Endothelial cell of umbilical vein (primary cell): ENCODE measurements around the gene FXYD6.

ENCODE experiments used
- EZH2 ChIP-seq: IDR thresholded peaks from 2 replicates; pipeline ENCODE4 v1.6.1; 2012; ENCODE audit warnings: borderline replicate concordance, low read depth, mild to moderate bottlenecking, moderate library complexity, low read length, inconsistent platforms; ENCODE audit not compliant: severe bottlenecking
- MYC ChIP-seq: IDR thresholded peaks from one replicate; pipeline ENCODE4 v1.6.1; 2011; ENCODE audit warnings: mild to moderate bottlenecking, low read depth, low read length
- POLR2A ChIP-seq: IDR thresholded peaks from 2 replicates; pipeline ENCODE4 v1.6.1; 2012; ENCODE audit warnings: low read depth, mild to moderate bottlenecking, control low read depth, low read length
- POLR2AphosphoS5 ChIP-seq: IDR thresholded peaks from 2 replicates; pipeline ENCODE4 v1.6.1; 2012; ENCODE audit warnings: low read depth, mild to moderate bottlenecking, control low read depth, low read length, moderate library complexity; ENCODE audit not compliant: insufficient read depth
- TF ChIP-seq, protein P1 (sequence below), 2 donors: IDR thresholded peaks; 1 replicate in 1 of 2; 2 replicates in 1 of 2; pipeline ENCODE4 v1.5.1; 2011; ENCODE audit warnings: low read length in 2 of 2, mild to moderate bottlenecking in 2 of 2, moderate library complexity in 2 of 2, control low read depth in 1 of 2, inconsistent platforms in 1 of 2, low read depth in 1 of 2; ENCODE audit not compliant: insufficient read depth in 1 of 2; ENCODE audit errors: extremely low read depth in 1 of 2
- TF ChIP-seq, protein P2 (sequence below): IDR thresholded peaks from 2 replicates; pipeline ENCODE4 v1.6.1; 2011; ENCODE audit not compliant: insufficient read depth, insufficient read length

DNA sequence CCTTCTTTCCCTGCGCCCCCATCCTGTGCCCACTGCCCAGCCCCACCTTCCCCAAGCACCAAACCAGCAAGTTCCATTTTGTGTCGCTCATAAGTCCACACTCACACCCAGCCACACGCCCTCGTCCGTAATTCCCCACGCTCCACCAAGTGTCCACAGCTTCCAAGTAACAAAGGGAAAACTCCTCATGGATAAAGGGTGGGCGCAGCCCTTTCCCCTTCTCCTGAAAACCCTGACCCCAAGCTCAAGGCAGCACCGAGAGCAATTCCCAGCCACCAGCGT, 458 bp downstream of the FXYD6 start:
- TF ChIP-seq MYC = no peak
- TF ChIP-seq, protein P1, sequence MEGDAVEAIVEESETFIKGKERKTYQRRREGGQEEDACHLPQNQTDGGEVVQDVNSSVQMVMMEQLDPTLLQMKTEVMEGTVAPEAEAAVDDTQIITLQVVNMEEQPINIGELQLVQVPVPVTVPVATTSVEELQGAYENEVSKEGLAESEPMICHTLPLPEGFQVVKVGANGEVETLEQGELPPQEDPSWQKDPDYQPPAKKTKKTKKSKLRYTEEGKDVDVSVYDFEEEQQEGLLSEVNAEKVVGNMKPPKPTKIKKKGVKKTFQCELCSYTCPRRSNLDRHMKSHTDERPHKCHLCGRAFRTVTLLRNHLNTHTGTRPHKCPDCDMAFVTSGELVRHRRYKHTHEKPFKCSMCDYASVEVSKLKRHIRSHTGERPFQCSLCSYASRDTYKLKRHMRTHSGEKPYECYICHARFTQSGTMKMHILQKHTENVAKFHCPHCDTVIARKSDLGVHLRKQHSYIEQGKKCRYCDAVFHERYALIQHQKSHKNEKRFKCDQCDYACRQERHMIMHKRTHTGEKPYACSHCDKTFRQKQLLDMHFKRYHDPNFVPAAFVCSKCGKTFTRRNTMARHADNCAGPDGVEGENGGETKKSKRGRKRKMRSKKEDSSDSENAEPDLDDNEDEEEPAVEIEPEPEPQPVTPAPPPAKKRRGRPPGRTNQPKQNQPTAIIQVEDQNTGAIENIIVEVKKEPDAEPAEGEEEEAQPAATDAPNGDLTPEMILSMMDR (IDR thresholded peaks at IDR 0.05; ENCODE audit: extremely low read depth in 1 of 2, insufficient read depth in 1 of 2, low read depth in 1 of 2, low read length in 2 of 2) = no peak
- no peak for TF ChIP-seq POLR2A
- no peak for TF ChIP-seq EZH2
- TF ChIP-seq POLR2AphosphoS5 = no peak
- TF ChIP-seq, protein P2, sequence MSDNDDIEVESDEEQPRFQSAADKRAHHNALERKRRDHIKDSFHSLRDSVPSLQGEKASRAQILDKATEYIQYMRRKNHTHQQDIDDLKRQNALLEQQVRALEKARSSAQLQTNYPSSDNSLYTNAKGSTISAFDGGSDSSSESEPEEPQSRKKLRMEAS = no peak
